SK-N-SH treated with all-trans-retinoic acid at 6 μM for 48 hours (cell line): ENCODE results near the gene LRRIQ1.

Source experiments
- PATZ1 ChIP-seq: fragments of 250-450 bp; sonication (Bioruptor Pico); IDR thresholded peaks from 2 replicates; pipeline ENCODE4 v1.8.0; 2020; ENCODE audit warnings: mild to moderate bottlenecking, moderate library complexity, borderline replicate concordance
- RARB ChIP-seq: fragments of 250-450 bp; sonication (Bioruptor Pico); IDR thresholded peaks from 2 replicates; pipeline ENCODE4 v1.8.0; 2021; ENCODE audit warnings: mild to moderate bottlenecking, moderate library complexity
- SNAI2 ChIP-seq: fragments of 250-450 bp; sonication (Bioruptor Pico); IDR thresholded peaks from 2 replicates; pipeline ENCODE4 v1.5.0; 2020; ENCODE audit warnings: mild to moderate bottlenecking, moderate library complexity
- TCF4 ChIP-seq: fragments of 250-450 bp; sonication (Bioruptor Pico); IDR thresholded peaks from 2 replicates; pipeline ENCODE4 v1.8.0; 2021; ENCODE audit warnings: mild to moderate bottlenecking, moderate library complexity, borderline replicate concordance
- TOX ChIP-seq: fragments of 250-450 bp; sonication (Bioruptor Pico); IDR thresholded peaks from 2 replicates; pipeline ENCODE4 v1.8.0; 2021; ENCODE audit warnings: mild to moderate bottlenecking, moderate library complexity, borderline replicate concordance
- ZC3H10 ChIP-seq: fragments of 250-450 bp; sonication (Bioruptor Pico); IDR thresholded peaks from 2 replicates; pipeline ENCODE4 v1.5.1; 2021; ENCODE audit warnings: mild to moderate bottlenecking, moderate library complexity
- ZNF565 ChIP-seq: fragments of 450-650 bp; formaldehyde crosslinking; conservative IDR thresholded peaks from 2 replicates; pipeline ENCODE4 v1.5.0; 2020; ENCODE audit warnings: low read depth, mild to moderate bottlenecking, moderate library complexity
- ZNF70 ChIP-seq: fragments of 450-650 bp; formaldehyde crosslinking; IDR thresholded peaks from 2 replicates; pipeline ENCODE4 v1.5.0; 2020; ENCODE audit warnings: mild to moderate bottlenecking, moderate library complexity

GRCh38 chr12:85076688-85077430, 40.7 kb downstream of the LRRIQ1 start:
- TF ChIP-seq ZNF565 (CRISPR knock-in tag) (no peak), RARB (CRISPR knock-in tag) (no peak), PATZ1 (CRISPR knock-in tag) (no peak), ZC3H10 (CRISPR knock-in tag) (no peak), ZNF70 (CRISPR knock-in tag) (no peak), SNAI2 (no peak), TCF4 (CRISPR knock-in tag) (no peak), TOX (CRISPR knock-in tag) (no peak)
